LNCAP (cell line): ENCODE measurements around the gene GALNTL6.

ENCODE experiments used
- TF ChIP-seq, protein P1 (sequence below): fragments of 450-650 bp; IDR thresholded peaks from 2 replicates; pipeline ENCODE4 v1.5.1; 2017; ENCODE audit warnings: mild to moderate bottlenecking

GALNTL6 gene

DNA sequence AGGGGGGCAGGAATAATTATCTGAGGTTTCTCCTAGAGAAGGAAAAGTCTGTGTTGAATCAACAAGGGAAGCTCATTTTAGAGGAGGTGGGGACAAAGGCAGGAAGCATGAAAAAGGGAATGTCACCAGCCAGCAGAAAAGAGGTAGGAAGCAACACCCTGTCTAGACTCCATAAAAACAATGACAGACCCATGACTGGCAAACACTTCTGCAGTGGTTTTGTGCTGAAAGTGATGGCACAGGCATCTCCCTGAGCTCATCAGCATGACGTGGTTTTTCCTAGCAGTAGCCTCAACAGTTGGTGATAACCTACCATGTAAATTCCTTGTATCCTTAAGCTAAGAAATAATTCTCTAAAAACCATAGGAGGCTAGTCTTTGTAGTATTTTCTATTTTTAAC lies 1244.7 kb downstream of the GALNTL6 start:
- TF ChIP-seq, protein P1, sequence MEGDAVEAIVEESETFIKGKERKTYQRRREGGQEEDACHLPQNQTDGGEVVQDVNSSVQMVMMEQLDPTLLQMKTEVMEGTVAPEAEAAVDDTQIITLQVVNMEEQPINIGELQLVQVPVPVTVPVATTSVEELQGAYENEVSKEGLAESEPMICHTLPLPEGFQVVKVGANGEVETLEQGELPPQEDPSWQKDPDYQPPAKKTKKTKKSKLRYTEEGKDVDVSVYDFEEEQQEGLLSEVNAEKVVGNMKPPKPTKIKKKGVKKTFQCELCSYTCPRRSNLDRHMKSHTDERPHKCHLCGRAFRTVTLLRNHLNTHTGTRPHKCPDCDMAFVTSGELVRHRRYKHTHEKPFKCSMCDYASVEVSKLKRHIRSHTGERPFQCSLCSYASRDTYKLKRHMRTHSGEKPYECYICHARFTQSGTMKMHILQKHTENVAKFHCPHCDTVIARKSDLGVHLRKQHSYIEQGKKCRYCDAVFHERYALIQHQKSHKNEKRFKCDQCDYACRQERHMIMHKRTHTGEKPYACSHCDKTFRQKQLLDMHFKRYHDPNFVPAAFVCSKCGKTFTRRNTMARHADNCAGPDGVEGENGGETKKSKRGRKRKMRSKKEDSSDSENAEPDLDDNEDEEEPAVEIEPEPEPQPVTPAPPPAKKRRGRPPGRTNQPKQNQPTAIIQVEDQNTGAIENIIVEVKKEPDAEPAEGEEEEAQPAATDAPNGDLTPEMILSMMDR, result no peak

DNA sequence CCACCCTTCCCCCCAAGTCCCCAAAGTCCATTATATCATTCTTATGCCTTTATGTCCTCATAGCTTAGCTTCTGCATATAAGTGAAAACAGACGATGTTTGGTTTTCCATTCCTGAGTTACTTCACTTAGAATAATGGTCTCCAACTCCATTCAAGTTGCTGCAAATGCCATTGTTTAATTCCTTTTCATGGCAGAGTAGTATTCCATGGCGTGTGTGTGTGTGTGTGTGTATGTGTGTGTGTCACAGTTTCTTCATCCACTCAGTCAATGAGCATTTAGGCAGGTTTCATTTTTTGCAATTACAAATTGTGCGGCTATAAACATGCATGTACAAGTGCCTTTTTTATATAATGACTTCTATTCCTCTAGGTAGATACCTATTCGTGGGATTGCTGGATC lies 1248.0 kb downstream of the GALNTL6 start:
- TF ChIP-seq, protein P1, result no peak

GRCh38 chr4:173073939-173074500 lies 1260.8 kb downstream of the GALNTL6 start:
- TF ChIP-seq, protein P1, result no peak

DNA sequence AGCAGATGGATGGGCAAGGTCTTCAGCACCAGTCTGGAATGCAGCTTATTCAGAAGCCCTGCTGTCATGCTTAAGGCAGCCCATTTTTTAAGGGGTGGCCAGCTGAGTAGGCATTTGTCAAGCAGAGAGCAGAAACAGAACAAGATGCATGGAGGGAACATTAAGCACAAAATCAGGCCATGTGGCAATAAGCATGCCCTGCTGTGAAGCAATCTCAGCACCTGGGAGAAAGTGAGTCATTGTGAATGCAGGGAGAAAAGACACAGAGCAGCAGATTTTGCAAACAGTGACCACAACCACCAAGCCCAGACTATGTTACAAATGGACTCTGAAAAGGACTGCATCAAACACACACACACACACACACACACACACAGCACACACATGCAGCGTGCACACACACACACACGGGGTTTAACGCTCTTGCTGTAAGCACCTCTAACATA lies 1261.3 kb downstream of the GALNTL6 start:
- TF ChIP-seq, protein P1, result no peak

DNA sequence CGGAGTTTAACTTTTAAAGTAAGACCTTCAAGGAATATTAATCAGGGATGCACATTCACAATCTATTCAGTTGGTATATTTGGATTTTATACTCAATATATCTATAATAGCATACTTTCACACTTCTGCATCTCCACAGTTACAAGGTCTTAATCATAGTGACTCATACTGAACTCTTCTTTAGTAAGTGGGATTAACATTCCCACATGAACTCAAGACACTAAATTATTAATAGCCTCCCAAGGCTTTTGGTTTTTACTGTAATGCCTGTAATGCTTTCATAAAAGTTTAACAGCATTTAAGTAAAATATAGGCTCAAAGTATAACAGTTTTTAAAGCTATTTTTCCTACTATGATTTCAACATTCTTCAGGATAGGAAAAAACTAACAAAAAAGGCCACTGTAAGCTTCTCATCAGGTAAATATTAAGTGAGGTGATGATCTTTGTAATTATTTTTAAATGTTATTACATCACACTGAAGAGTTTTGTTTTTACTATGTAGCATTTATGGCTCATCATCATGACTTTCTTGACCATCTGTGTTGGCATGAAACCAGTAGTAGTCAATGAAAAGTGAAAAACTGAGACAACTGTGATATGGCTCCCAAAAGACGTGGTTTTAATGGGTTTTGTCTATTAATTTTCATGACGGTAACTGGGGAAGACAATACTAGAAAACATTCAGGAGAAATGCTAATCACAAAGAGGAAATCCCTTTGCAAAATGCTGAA lies 1263.9 kb downstream of the GALNTL6 start:
- TF ChIP-seq, protein P1, result no peak

- TF ChIP-seq, protein P1, result no peak
Observed at GRCh38 chr4:173088144-173088543, 1274.9 kb downstream of the GALNTL6 start.
